ENCODE measurements around the gene FAM168A.

Gene FAM168A

DNA sequence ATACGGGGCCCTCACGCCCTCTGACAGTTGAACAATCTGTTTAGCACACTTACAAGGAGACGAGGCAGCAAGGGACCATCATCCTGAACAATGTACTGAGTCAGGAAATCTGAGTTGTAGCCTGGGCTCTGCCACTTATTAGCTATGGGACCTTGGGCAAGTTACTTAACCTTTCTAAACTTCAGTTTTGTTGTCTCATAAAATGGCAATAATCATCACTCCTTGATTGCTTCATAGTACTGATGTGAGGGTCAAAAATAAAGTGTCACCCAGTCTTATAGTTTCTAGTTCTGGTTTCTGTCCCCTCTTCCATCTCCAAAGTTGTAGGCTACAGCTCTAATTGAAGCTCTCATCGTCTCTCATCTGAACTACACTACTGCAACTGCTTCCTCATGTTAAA, 175.0 kb downstream of the FAM168A start:
- DNase-seq, result peak in 1 of 3 donors; percentile 42

DNA sequence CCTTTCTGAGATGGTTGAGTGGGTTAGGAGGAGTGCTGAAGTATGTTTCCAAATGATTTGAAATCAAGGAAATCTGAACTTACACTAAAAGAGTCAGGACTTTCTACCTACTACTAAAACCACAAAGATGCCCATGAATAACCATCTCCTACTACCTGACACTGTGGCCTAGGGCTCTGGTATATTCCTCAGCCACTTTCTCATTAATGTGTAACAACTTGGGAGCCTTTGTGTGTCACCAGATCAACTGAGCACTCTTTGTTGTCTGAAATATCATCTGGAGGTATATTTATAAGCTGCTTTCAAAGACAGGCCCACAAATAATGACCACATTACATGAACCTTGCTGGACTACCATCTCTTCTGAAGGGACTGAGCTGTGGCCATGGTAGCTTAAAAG, 177.8 kb downstream of the FAM168A start:
- no peak for DNase-seq

DNA sequence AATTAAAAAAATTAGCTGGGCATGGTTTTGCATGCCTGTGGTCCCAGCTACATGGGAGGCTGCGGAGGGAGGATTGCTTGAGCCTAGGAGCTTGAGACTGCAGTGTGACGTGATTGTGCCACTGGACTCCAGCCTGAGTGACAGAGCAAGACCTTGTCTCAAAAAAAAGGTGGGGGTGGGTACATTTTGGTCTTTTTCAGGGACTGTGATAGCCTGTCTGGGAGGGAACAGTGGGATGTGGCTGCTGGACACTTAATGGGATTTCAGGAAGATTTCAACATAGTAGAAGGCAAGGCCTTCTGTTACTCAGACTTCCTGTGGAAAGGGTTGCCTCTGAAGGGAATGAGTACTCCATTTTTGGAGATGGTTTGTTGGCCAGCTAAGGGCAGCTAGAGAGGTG, 181.1 kb downstream of the FAM168A start:
- DNase-seq, result no peak

GRCh38 chr11:73415854-73416615, 181.9 kb downstream of the FAM168A start:
- no peak for DNase-seq

- DNase-seq, result peak; percentile 69 to 90 (median 85)
These were observed 182.8 kb downstream of the FAM168A start for GRCh38 chr11:73414977-73415651.

GRCh38 chr11:73413256-73413655, 184.7 kb downstream of the FAM168A start:
- DNase-seq, result peak; percentile 65 to 90 (median 85)

DNA sequence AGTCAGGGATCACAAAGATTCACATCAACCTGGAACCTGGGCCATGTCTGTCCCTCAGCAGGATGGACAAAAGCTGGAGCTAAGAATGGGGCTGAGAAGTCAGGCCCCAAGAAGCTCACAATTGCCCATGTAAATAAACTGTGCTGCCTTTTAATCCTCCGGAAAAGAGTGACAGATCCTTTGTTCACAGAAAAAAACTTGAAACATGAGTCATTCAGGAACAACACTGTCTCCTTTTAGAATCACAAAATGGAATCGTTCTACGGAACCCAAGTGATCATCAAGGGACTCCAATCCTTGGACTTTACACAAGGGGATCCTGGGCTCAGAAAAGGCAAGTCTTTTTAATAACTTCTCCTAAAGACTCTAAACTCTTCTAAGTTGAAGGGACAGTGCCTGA, 185.6 kb downstream of the FAM168A start:
- peak in 1 of 3 donors; percentile 29 for DNase-seq

GRCh38 chr11:73411031-73411430, 186.9 kb downstream of the FAM168A start:
- no peak for DNase-seq

DNA sequence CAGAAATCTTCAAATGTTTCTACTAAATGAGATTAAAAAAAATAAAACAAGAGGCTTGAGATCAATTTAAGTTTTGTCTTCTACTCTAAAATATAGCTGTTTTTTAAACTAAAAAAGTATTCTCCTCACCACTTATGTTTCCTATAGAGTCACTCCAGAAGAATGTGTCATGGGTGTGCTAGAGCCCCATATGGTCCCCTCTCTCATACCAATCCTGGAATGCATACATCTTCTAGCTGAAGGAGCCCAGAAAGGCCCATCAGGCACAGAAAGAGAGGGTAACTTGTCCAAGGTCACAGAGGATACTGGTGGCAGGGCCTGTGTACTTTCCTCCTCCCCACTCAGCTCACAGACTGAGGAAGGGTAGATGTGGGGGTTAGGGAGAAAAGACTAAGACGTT, 187.3 kb downstream of the FAM168A start:
- DNase-seq, result no peak

- DNase-seq, result no peak
These were observed 188.5 kb downstream of the FAM168A start for GRCh38 chr11:73409431-73409830.

DNA sequence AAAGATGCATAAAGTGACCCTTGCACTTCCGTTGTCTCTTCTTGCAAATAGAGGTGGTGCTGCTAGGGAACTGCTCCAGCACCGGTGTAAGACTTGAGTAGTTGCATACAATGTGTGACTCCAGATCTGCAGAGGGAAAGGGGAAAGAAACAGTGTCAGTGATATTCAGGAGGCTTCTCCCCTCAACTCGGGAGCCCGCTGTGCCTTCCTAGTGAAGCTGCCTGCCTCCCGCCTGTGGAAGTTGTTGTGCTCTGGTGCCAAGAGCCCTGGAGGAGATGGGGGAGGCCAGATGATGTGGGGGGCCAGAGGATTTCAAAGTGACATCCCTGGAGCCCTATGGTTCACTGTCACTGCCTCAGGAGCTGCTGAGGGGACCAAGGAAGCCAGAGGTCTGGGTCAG, 191.3 kb downstream of the FAM168A start:
- DNase-seq, result no peak

GRCh38 chr11:73406131-73406530, 191.8 kb downstream of the FAM168A start:
- DNase-seq, result no peak

GRCh38 chr11:73405146-73405510, 192.8 kb downstream of the FAM168A start:
- no peak for DNase-seq

DNA sequence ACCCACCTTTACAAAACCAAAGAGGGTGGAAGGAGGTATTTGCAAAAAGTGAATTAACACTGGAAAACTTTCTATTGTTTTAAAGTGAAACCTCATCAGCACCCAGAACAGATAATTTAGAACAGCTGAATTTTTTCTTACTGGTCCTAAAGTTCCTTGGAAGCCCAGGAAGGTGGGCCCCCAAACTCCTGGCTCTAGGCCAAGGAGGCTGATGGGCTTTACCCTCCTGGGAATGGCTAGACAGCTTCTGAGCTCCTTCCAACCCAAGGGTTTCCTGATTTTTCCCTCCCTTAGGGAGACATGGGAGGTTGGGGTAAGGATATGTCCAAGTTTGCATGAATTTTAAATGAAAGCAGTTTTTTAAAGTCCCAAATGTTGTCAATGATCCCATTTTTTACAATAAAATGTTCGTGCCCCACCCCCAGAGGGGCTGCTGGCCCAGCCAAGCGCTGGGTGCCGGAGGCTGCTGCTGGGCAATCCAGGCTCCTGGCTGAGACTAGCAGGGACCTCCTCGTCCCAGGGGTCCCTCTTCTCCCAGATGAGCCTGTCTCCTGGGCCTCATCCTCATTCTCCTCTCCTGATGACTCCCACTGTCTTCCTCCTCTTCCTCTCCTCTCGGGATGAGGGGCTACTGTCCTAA, 193.3 kb downstream of the FAM168A start:
- DNase-seq, result no peak

- DNase-seq, result peak; percentile 88 to 91 (median 90)
These were observed 193.9 kb downstream of the FAM168A start for GRCh38 chr11:73404048-73404447.

DNA sequence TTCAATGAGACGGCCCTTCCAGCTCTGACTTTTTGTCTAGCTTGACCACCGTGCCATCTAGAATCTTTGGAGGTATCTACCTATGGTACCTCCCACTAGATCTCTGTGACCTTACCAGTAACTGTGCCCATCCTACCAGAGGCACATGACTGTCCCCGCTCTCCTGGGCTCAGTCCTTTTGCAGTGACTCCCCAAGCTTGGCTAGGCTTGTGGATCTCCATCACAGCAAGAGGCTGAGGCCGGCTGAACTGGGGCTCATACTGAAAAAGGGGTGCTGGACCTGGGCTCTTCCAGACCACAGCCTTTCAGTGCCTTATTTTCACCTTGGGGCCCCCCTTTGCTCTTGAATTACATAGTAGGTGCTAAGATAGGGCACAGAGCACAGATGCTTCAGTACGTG, 194.4 kb downstream of the FAM168A start:
- DNase-seq, result no peak

- peak; percentile 27 to 39 (median 39) for DNase-seq
These were observed 195.1 kb downstream of the FAM168A start for GRCh38 chr11:73402834-73403185.

DNA sequence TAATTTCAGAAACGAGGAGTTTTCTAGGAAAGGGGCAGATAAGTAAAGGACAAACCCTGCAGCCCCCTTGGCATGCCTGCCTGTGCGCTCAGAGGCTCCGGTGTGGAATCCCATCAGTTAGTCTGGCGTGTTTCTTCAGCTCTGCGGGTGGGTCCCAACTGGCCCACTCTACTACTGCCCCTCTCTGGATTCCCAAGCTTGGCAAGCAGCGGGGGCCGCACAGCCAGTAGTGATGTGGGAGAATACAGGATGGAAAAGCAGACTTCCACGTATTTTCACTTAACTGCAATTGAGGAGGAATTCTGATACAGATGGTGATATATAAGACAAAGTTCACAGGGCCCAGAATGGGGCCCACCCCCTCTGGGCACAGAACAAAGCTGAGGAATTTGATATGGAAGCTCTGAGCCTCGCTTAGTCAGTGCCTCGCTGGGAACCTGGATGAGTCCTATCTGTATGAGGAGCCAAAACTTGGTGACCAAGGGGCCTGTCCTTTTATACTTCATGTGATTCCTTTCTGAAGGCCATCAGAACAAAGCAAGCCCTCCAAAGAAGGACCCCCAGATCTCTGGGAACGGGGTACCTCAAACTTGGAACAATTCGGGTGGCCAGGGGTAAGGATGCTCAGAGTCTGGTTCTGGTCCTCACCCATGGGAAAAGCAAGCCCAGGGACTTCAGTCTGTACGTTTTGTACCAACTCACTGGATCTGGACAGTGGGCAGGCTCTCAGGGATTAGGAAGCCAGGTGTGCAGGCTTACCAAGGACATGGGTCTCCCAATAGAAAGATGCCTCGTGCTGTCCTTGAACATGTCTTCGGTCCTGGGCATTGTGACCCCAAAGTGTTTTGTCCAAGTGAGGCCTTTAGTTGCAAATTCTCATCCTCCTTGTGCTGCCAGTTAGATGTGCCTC, 195.7 kb downstream of the FAM168A start:
- DNase-seq, result no peak

DNA sequence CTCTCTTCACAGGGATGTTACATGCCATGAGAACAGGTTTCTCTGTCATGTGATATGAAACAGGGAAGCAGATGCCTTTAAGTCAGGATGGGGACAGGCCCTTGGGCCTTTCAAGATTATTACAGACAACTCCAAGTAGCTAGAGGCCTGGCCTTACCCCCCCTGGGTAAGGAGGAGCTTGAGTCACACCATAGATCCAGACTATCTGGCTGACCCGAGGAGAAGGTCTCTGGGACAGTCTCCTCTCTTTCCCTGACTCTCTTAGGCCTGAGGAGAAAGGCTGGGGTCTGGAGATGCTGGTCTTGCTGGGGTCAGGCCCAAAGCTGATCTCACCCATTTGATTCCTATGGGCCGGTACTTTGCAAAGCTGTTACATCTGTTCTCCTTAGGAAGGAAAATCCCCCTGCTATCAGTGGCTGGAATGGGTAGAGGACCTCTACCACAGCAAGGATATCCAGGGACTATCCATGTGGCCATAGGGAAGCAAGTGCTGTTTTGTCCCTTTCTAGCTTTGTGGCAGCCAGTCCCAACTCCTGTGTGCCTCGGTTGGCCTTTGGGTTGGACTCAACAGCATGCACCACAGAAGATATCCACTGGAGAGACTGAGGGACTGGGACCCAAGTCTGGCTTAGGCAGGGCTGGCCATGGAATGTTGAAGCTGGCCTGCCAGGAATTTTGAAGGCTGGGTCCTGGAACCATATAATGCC, 196.5 kb downstream of the FAM168A start:
- no peak for DNase-seq

- no peak for DNase-seq
These were observed 197.6 kb downstream of the FAM168A start for GRCh38 chr11:73400293-73400692.

- no peak for DNase-seq
These were observed 198.3 kb downstream of the FAM168A start for GRCh38 chr11:73399636-73400035.

DNA sequence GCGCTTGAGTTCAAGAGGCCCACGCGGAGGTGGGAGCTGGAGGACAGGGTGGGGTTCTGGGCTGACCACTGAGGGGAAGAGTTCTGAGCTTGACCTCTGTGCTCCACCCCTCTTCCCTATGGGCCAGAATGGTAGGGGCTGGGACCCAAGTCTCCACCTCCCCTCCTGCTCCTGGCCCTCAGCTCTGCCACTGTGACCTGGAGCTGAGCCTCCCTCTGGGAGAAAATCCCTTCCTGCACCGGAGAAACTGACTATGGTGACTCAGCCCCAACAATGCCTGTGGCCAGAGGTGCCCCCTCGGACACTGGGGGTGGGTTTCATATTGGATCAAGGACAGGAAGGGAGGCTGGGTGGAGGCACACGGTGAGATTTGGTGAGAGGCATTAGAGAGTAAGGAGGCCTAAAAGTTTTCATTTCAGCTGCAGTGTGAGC, 198.7 kb downstream of the FAM168A start:
- no peak for DNase-seq
